HepG2 (cell line): Measurements from ENCODE around the gene SPATS2. TPM values are rescaled to one million over a fixed set of nuclear protein-coding genes. Genes with fewer than 3 reads are reported as not detected.

Experiments
- GLI4 ChIP-seq: sonication (generic); formaldehyde crosslinking; IDR thresholded peaks from 2 replicates; pipeline ENCODE4 v1.5.1; 2020; ENCODE audit warnings: missing genetic modification reagents, mild to moderate bottlenecking, moderate library complexity, borderline replicate concordance
- IRF2 ChIP-seq: IDR thresholded peaks from 2 replicates; pipeline ENCODE4 v1.6.1; 2018; ENCODE audit warnings: missing genetic modification reagents, missing compliant biosample characterization
- SAFB2 ChIP-seq: sonication (generic); formaldehyde crosslinking; IDR thresholded peaks from 2 replicates; pipeline ENCODE4 v1.5.1; 2020; ENCODE audit warnings: missing genetic modification reagents, low read depth, mild to moderate bottlenecking, borderline replicate concordance
- ZNF552 ChIP-seq: sonication (generic); formaldehyde crosslinking; IDR thresholded peaks from 2 replicates; pipeline ENCODE4 v1.9.0; 2022; ENCODE audit warnings: missing genetic modification reagents, mild to moderate bottlenecking, borderline replicate concordance
- ZNF790 ChIP-seq: sonication (generic); formaldehyde crosslinking; IDR thresholded peaks from 2 replicates; pipeline ENCODE4 v1.8.0; 2022; ENCODE audit warnings: missing genetic modification reagents, mild to moderate bottlenecking, borderline replicate concordance
- polyA plus RNA-seq, 8 experiments: library from polyadenylated mRNA; depleted of rRNA in 3 of 8; stranded (reverse) in 7 of 8; unstranded in 1 of 8; fragments of >200 nt; fragmentation: Illumina TruSeq in 4 of 8; extraction: Trizol in 4 of 8; gene quantifications; 2 replicates each; pipeline versions ENCODE4 v1.2.1 to v1.2.3, GENCODE V29; 2011 to 2016; ENCODE audit warnings: low read depth in 4 of 8, missing spikeins in 1 of 8, mixed read lengths in 1 of 8; ENCODE audit not compliant: insufficient read depth in 1 of 8
- total RNA-seq, 5 experiments: library from RNA; depleted of rRNA; stranded (reverse); fragments of >200 nt; fragmentation: Illumina TruSeq; extraction: Trizol; gene quantifications; 2 replicates each; pipeline ENCODE4 v1.2.3, GENCODE V29; 2016; ENCODE audit warnings: low read depth in 1 of 5
- TF ChIP-seq, protein P1 (sequence below): sonication (generic); formaldehyde crosslinking; IDR thresholded peaks from 2 replicates; pipeline ENCODE4 v1.8.0; 2022; ENCODE audit warnings: missing genetic modification reagents, mild to moderate bottlenecking, borderline replicate concordance
- TF ChIP-seq, protein P2 (sequence below): sonication (generic); formaldehyde crosslinking; conservative IDR thresholded peaks from 2 replicates; pipeline ENCODE4 v1.4.0; 2020; ENCODE audit warnings: missing genetic modification reagents
- TF ChIP-seq, protein P3 (sequence below): sonication (generic); formaldehyde crosslinking; IDR thresholded peaks from 2 replicates; pipeline ENCODE4 v1.5.0; 2020; ENCODE audit warnings: mild to moderate bottlenecking, missing genetic modification reagents, moderate library complexity
- TF ChIP-seq, protein P4 (sequence below): sonication (generic); formaldehyde crosslinking; IDR thresholded peaks from 2 replicates; pipeline ENCODE4 v1.4.0; 2020; ENCODE audit warnings: mild to moderate bottlenecking, missing genetic modification reagents
- TF ChIP-seq, protein P5 (sequence below): sonication (generic); formaldehyde crosslinking; IDR thresholded peaks from 2 replicates; pipeline ENCODE4 v1.4.0; 2020; ENCODE audit warnings: missing genetic modification reagents

Gene SPATS2
- total and polyA plus RNA-seq, 2 of the 13 experiments (the other 11 are each of a cell fraction or from before 2014, with no cell fraction given), result 19.3 to 28.1 TPM

DNA sequence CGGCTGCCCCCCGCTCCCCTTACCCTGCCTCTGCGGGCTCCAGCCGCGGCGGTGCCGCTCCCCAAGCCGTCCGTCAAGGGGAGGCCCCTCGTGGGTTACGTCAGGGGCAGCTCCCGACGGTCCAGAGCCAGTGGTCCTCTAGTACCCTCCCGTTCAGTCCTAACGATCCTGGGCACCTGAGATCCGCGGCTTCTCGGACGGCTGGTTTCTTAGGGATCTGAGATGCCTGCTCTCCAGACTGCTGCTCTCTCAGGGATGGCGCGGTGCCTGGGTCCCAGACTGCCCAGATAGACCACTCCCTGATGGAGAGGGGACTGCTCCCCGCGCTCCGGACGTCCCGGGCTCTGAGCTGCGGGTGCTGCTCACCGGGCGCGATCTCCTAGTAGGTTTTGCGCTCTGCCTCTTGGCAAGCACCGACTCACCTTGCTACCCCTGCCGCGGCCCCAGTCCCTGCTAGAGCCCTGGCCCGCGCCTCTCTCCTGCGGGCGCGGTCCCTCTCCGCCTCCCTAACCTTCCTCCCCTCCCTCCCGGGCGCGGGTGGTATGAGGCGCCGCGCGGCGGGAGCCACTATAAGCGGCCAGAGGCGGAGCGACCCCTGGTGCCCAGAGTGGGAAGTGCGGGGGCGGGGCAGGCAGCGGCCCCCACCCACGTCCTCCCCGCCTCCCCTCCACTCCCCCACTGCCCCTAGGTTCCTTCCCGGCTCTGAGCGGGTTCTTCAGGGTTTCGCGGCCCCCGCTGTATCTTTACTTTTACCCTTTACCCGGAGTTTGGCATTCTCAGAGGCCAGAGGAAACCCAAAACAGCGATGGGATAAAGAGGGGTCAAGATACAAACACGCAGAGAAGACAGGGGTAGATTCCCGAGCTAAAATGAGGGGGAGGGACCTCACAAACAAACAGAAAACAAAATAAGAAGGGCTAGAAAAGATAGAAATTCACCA is 30.3 kb upstream of the SPATS2 start, which contains the start of gene C1QL4 (continued):
- TF ChIP-seq ZNF790 (CRISPR knock-in tag), result no peak
- no peak for TF ChIP-seq SAFB2 (CRISPR knock-in tag)
- no peak for TF ChIP-seq IRF2 (CRISPR knock-in tag)
- TF ChIP-seq, protein P1, sequence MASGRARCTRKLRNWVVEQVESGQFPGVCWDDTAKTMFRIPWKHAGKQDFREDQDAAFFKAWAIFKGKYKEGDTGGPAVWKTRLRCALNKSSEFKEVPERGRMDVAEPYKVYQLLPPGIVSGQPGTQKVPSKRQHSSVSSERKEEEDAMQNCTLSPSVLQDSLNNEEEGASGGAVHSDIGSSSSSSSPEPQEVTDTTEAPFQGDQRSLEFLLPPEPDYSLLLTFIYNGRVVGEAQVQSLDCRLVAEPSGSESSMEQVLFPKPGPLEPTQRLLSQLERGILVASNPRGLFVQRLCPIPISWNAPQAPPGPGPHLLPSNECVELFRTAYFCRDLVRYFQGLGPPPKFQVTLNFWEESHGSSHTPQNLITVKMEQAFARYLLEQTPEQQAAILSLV, result no peak
- TF ChIP-seq, protein P2, sequence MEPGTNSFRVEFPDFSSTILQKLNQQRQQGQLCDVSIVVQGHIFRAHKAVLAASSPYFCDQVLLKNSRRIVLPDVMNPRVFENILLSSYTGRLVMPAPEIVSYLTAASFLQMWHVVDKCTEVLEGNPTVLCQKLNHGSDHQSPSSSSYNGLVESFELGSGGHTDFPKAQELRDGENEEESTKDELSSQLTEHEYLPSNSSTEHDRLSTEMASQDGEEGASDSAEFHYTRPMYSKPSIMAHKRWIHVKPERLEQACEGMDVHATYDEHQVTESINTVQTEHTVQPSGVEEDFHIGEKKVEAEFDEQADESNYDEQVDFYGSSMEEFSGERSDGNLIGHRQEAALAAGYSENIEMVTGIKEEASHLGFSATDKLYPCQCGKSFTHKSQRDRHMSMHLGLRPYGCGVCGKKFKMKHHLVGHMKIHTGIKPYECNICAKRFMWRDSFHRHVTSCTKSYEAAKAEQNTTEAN (CRISPR knock-in tag), result no peak
- TF ChIP-seq, protein P3, sequence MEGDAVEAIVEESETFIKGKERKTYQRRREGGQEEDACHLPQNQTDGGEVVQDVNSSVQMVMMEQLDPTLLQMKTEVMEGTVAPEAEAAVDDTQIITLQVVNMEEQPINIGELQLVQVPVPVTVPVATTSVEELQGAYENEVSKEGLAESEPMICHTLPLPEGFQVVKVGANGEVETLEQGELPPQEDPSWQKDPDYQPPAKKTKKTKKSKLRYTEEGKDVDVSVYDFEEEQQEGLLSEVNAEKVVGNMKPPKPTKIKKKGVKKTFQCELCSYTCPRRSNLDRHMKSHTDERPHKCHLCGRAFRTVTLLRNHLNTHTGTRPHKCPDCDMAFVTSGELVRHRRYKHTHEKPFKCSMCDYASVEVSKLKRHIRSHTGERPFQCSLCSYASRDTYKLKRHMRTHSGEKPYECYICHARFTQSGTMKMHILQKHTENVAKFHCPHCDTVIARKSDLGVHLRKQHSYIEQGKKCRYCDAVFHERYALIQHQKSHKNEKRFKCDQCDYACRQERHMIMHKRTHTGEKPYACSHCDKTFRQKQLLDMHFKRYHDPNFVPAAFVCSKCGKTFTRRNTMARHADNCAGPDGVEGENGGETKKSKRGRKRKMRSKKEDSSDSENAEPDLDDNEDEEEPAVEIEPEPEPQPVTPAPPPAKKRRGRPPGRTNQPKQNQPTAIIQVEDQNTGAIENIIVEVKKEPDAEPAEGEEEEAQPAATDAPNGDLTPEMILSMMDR (CRISPR knock-in tag), result peak; percentile 86
- no peak for TF ChIP-seq ZNF552 (CRISPR knock-in tag)
- TF ChIP-seq, protein P4, sequence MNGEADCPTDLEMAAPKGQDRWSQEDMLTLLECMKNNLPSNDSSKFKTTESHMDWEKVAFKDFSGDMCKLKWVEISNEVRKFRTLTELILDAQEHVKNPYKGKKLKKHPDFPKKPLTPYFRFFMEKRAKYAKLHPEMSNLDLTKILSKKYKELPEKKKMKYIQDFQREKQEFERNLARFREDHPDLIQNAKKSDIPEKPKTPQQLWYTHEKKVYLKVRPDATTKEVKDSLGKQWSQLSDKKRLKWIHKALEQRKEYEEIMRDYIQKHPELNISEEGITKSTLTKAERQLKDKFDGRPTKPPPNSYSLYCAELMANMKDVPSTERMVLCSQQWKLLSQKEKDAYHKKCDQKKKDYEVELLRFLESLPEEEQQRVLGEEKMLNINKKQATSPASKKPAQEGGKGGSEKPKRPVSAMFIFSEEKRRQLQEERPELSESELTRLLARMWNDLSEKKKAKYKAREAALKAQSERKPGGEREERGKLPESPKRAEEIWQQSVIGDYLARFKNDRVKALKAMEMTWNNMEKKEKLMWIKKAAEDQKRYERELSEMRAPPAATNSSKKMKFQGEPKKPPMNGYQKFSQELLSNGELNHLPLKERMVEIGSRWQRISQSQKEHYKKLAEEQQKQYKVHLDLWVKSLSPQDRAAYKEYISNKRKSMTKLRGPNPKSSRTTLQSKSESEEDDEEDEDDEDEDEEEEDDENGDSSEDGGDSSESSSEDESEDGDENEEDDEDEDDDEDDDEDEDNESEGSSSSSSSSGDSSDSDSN (CRISPR knock-in tag), result peak; percentile 41; the same call in 1 of the 2 replicates
- TF ChIP-seq GLI4, result no peak
- TF ChIP-seq, protein P5, sequence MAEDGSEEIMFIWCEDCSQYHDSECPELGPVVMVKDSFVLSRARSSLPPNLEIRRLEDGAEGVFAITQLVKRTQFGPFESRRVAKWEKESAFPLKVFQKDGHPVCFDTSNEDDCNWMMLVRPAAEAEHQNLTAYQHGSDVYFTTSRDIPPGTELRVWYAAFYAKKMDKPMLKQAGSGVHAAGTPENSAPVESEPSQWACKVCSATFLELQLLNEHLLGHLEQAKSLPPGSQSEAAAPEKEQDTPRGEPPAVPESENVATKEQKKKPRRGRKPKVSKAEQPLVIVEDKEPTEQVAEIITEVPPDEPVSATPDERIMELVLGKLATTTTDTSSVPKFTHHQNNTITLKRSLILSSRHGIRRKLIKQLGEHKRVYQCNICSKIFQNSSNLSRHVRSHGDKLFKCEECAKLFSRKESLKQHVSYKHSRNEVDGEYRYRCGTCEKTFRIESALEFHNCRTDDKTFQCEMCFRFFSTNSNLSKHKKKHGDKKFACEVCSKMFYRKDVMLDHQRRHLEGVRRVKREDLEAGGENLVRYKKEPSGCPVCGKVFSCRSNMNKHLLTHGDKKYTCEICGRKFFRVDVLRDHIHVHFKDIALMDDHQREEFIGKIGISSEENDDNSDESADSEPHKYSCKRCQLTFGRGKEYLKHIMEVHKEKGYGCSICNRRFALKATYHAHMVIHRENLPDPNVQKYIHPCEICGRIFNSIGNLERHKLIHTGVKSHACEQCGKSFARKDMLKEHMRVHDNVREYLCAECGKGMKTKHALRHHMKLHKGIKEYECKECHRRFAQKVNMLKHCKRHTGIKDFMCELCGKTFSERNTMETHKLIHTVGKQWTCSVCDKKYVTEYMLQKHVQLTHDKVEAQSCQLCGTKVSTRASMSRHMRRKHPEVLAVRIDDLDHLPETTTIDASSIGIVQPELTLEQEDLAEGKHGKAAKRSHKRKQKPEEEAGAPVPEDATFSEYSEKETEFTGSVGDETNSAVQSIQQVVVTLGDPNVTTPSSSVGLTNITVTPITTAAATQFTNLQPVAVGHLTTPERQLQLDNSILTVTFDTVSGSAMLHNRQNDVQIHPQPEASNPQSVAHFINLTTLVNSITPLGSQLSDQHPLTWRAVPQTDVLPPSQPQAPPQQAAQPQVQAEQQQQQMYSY, result no peak
